GM12801 (cell line): ENCODE results near the gene DNAJB1.

Experiments used
- TF ChIP-seq, protein P1 (sequence below): IDR thresholded peaks from one replicate; pipeline ENCODE4 v1.5.1; 2011; ENCODE audit warnings: control low read depth; ENCODE audit not compliant: insufficient read length; ENCODE audit errors: extremely low read depth

Gene DNAJB1

DNA sequence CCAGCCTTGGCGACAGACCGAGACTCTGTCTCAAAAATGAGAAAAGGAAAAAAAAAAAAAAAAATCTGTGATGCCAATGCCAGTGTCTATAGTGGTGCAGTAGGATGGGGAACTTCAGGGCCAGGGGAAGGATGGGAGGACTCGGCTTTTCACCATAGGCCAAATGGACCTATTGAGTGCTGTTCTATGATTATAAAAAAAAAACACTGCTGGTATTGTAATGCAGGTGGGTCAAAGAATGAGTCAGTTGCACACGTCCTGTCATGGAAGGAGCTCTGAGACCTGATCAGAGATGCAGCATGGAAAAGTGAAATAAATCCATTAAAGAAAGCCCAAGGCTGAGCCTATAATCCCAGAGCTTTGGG is 7.0 kb downstream of the DNAJB1 start:
- TF ChIP-seq, protein P1, sequence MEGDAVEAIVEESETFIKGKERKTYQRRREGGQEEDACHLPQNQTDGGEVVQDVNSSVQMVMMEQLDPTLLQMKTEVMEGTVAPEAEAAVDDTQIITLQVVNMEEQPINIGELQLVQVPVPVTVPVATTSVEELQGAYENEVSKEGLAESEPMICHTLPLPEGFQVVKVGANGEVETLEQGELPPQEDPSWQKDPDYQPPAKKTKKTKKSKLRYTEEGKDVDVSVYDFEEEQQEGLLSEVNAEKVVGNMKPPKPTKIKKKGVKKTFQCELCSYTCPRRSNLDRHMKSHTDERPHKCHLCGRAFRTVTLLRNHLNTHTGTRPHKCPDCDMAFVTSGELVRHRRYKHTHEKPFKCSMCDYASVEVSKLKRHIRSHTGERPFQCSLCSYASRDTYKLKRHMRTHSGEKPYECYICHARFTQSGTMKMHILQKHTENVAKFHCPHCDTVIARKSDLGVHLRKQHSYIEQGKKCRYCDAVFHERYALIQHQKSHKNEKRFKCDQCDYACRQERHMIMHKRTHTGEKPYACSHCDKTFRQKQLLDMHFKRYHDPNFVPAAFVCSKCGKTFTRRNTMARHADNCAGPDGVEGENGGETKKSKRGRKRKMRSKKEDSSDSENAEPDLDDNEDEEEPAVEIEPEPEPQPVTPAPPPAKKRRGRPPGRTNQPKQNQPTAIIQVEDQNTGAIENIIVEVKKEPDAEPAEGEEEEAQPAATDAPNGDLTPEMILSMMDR, result no peak

DNA sequence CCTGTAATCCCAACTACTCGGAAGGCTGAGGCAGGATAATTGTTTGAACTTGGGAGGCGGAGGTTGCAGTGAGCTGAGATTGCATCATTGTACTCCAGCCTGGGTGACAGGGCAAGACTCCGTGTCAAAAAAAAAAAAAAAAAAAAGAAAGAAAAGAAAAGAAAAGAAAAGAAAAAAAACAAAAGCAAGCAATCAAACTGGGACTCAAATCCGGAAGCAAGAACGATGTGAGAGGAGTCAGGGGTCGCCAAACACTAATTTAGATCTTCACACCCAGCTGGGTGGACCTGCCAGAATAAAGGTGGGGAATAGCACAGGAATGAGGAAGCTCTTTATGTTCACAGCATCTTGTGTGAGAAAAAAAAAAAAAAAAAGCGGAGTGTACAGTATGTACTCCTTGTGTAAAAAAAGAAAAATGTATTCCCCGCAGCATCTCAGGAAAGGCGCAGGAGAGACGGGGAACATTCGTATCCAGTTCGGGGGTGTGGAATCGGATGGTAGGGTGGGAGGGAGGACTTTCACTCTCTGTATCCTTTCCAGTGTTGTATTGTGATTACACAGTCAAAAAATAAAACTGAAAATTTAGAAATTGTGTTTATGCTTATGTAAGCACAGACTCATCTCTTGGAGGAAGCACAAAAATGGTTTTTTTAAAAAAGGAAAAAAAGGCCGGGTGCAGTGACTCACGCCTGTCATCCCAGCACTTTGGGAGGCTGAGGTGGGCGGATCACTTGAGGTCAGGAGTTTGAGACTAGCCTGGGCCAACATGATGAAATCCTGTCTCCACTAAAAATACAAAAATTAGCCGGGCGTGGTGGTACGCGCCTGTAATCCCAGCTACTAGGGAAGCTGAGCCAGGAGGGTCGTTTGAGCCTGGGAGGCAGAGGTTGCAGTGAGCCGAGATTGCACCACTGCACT is 7.6 kb downstream of the DNAJB1 start:
- TF ChIP-seq, protein P1, result no peak

DNA sequence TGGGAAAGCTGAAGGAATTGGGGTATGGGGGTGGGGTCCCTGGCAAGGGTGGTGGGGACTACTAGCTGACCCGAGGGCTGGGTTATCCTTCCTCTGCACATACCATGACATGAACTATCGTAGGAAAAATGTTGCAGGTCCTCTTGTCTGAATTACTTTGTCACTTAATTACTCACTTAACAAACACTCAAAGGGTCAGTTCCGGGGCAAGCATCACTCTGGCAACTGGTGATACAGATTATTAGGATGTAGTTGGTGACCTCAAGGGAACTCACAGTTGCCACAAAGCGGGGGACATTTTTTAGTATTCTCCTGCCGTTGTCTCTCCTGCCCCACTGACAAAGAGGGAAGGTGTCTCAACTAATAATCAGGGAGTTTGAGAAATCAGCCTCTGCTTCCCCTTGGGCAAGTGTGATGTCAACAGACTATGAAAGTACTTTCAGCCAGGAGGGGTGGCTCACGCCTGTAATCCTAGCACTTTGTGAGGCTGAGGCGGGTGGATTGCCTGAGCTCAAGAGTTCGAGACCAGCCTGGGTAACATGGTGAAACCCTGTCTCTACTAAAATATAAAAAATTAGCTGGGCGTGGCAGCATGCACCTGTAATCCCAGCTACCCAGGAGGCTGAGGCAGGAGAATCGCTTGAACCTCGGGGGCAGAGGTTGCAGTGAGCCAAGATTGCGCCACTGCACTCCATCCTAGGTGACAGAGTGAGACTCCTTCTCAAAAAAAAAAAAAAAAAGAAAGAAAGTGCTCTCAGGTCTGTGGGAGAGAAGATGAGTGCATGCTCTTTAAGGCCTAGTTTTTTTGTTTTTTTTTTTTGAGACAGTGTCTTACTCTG is 10.3 kb downstream of the DNAJB1 start:
- TF ChIP-seq, protein P1, result no peak

DNA sequence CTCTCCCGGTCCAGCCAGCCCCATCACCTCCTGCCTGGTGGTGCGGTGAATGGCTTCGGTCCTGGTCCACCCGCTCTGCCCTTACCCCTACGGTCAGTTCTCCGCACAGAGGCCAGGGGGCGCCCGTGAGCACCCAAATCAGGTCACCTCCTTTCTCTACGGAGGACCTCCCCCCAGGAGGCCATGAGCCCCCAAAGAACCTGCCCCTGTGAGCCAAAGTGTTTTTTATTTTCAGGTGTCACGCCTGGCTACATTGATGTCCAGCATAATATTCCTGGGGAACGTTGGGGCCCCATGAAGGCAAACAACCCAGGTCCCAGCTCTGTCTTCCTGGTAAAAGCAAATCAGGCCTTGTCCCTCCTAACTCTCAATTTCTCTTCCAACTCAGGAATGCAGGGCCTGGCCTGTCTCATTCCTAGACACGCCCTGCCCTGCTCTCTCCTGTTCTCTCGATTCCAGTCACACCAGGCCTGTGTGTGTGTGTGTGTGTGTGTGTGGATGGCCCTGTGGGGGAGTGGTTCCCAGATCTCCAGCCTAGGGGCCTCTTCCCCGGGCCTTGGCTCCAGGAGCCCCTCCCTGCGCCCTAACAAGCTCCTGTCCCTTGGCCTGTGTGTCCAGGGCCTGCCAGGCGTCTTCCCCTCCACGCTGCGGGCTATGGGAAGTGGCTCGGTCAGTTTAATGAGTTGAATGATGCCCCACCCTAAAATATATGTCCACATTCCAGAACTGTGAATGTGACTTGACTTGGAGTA is 12.5 kb downstream of the DNAJB1 start:
- TF ChIP-seq, protein P1, result no peak

DNA sequence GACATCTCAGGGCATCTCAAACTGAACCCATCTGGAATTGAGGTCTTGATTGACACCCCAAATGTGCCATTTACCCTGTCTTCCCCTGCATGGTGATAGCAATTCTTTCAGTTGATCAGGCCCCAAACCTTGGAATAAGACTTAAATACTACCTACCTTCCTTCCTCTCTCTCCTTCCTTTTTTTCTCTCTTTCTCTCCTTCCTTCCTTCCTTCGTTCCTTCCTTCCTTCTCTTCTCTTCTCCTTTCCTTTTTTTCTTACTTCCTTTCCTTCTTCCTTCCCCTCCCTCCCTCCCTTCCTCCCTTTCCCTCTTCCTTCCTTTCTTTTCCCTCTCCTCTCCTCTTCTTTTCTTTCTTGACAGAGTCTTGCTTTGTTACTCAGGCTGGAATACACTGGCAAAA is 14.9 kb downstream of the DNAJB1 start:
- TF ChIP-seq, protein P1, result no peak

DNA sequence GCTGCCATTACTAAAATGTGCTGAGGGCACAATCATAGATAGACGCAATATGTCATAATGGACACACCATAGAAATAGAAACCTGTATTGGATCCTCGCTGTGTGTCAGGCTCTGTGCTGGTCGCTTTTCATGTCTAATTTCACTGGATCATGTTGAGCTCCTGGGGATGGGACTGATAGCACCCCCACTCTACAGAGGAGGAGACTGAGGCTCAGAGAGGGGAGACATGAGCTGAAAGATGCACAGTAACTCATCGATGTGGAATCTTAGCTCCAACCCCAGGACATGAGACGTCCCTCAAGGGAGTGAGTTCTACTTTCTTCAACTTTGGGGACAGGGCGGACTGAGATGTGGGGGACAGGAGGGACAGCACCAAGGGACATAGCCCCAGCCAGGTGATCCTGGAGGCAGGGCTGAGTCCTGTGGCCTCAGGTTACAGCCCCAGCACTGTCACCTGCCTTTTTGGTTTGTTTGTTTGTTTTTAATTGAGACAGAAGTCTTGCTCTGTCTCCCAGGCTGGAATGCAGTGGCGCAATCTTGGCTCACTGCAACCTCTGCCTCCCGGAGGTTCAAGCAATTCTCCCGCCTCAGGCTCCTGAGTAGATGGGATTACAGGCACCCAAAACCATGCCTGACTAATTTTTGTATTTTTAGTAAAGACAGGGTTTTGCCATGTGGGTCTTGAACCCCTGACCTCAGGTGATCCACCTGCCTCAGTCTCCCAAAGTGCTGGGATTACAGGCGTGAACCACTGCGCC is 15.7 kb downstream of the DNAJB1 start:
- TF ChIP-seq, protein P1, result no peak
